Prostate gland (tissue), 2 donors: ENCODE measurements around the gene CTR9.

ENCODE experiments used
- POLR2AphosphoS5 ChIP-seq: sonication (generic); formaldehyde crosslinking; IDR thresholded peaks from one replicate; pipeline ENCODE4 v1.6.1; 2017; ENCODE audit warnings: antibody characterized with exemption
- TF ChIP-seq, protein P1 (sequence below), 4 experiments: fragments of 200-600 bp in 2 of 4; fragments of 450-650 bp in 2 of 4; sonication (generic) in 2 of 4; IDR thresholded peaks; 1 replicate in 3 of 4; 2 replicates in 1 of 4; pipeline ENCODE4 v1.5.1; 2016 to 2019; ENCODE audit warnings: antibody characterized with exemption in 4 of 4, mild to moderate bottlenecking in 2 of 4, moderate library complexity in 2 of 4

GRCh38 chr11:10786451-10786850 is 35.4 kb downstream of the CTR9 start:
- TF ChIP-seq POLR2AphosphoS5: no peak
- TF ChIP-seq, protein P1, sequence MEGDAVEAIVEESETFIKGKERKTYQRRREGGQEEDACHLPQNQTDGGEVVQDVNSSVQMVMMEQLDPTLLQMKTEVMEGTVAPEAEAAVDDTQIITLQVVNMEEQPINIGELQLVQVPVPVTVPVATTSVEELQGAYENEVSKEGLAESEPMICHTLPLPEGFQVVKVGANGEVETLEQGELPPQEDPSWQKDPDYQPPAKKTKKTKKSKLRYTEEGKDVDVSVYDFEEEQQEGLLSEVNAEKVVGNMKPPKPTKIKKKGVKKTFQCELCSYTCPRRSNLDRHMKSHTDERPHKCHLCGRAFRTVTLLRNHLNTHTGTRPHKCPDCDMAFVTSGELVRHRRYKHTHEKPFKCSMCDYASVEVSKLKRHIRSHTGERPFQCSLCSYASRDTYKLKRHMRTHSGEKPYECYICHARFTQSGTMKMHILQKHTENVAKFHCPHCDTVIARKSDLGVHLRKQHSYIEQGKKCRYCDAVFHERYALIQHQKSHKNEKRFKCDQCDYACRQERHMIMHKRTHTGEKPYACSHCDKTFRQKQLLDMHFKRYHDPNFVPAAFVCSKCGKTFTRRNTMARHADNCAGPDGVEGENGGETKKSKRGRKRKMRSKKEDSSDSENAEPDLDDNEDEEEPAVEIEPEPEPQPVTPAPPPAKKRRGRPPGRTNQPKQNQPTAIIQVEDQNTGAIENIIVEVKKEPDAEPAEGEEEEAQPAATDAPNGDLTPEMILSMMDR (IDR thresholded peaks at IDR 0.05): no peak
